WI38 (cell line): ENCODE measurements around the gene FBN2.
"Not testable (repeated sequence)": the region's sequence is repeated elsewhere in the genome, so short reads cannot be mapped to it uniquely, and the experiment has no call there.

Experiments
- H3K4me3 ChIP-seq: 2 replicates; pipeline ENCODE4 v1.5.1; 2011; ENCODE audit warnings: low read depth, mild to moderate bottlenecking, control low read depth, low read length
- TF ChIP-seq, protein P1 (sequence below): IDR thresholded peaks from 2 replicates; pipeline ENCODE4 v1.5.1; 2012; ENCODE audit warnings: low read depth, mild to moderate bottlenecking, control low read depth, low read length

FBN2 gene

DNA sequence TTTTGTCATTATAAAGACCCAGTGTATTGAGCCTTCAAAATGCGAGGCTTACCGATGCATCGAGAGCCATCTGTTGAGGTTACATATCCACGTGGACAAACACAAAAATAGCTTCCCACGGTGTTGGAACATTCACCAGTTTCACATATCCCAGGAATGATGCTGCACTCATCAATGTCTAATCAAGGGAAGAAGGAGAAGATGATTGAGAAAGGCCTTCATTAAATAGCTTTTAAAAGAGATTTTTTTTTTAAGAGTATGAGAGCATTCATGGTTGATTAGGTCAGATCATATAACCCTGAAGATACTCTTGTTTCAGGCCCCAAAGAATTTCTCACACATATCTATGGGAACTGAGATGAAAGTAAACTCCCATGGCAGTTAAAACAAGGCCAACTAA lies 129.4 kb downstream of the FBN2 start:
- no peak overlapping the region for H3K4me3 ChIP-seq
- TF ChIP-seq, protein P1, sequence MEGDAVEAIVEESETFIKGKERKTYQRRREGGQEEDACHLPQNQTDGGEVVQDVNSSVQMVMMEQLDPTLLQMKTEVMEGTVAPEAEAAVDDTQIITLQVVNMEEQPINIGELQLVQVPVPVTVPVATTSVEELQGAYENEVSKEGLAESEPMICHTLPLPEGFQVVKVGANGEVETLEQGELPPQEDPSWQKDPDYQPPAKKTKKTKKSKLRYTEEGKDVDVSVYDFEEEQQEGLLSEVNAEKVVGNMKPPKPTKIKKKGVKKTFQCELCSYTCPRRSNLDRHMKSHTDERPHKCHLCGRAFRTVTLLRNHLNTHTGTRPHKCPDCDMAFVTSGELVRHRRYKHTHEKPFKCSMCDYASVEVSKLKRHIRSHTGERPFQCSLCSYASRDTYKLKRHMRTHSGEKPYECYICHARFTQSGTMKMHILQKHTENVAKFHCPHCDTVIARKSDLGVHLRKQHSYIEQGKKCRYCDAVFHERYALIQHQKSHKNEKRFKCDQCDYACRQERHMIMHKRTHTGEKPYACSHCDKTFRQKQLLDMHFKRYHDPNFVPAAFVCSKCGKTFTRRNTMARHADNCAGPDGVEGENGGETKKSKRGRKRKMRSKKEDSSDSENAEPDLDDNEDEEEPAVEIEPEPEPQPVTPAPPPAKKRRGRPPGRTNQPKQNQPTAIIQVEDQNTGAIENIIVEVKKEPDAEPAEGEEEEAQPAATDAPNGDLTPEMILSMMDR, result no peak

DNA sequence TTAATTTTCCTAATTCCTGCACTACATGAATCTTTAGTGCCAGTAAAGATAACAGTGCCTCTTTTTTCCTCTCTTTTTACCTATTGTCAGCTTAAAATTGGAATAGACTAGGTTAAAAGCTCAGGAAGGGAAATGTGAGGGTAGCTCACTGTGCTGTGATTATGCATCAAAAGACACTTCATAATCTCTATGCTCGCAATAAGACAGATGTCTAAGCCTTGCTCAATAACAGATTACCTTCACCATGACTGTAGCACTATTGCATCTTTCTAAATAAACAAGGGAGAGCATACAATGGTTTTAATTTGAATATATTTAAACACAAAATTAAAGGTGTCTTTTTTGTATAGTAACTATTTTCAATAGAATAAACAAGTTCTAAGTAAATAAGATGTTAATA lies 130.1 kb downstream of the FBN2 start:
- TF ChIP-seq, protein P1, result no peak
- no peak overlapping the region for H3K4me3 ChIP-seq

DNA sequence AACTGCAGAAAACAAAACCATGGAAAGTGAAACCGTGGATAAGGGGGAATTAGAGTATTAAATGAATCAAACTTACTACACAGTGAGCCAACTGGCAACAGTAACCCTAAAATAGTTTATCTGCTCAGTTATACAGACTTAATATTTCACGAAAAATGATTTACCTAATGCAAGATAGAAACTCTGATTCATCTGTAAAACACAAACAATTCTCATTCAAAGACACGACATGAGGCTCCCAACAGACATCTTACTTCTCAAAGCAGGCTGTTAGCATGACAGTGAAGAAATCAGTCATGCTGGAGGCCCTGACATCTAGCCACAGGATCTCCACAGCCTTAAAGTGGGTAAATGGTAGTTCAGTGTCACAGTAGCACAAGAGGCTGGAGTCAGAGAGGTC lies 131.2 kb downstream of the FBN2 start:
- TF ChIP-seq, protein P1, result no peak
- no peak overlapping the region for H3K4me3 ChIP-seq

DNA sequence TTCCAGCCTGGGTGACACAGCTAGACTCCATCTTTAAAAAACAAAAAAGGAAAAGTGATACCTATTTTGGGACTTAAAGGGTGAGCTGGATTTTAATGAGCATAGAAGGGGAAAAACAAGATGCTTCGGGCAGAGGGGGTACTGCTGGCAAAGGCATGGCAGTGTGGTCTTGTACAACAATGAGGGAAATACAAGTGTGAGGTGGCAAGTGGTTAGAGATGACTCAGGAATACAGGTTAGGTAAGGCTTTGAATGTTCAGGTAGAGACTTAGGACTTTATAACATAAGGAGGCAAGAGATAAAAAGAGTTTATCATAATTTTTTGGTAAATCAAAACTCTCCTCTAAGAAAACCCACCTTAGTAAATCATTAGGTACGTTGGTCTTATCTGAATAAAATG lies 132.9 kb downstream of the FBN2 start:
- TF ChIP-seq, protein P1, result no peak
- no peak overlapping the region for H3K4me3 ChIP-seq

DNA sequence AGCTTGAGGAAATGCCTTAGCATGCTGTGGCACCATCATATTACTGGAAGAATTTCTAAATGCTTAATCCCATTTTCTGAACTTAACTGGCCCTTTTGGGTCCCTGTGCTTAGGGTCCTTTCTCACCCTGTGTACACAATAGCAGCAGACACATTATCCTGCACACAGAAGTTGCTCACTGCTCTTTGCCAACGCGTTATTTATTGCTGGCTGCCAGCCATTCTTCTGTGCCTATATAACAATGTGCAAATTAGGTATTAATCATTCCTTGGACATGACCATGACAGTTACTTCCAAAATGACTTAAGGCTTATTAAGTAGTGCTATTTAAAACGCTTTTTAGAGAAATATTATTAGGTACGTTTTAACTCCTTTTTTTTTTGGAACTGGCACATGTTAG lies 134.7 kb downstream of the FBN2 start:
- no peak overlapping the region for H3K4me3 ChIP-seq
- TF ChIP-seq, protein P1, result no peak

DNA sequence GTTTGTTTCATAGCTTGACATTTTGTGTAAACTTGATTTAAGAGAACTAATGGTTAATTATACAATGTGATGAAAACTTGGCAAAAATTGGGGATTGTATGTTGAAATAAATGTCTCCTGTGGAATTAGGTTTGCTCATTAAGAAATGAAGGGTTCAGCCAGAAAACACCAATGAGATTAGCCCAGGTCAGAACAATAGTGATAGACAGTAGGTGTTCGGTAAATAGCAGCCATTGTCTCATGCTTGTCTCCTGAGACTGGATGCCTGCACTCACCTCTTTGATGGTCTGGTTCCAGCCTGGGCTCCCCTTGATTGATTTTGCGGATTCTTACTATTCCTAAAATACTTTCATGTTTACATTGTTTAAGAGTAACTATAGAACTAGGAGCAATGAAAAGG lies 135.5 kb downstream of the FBN2 start:
- no peak overlapping the region for H3K4me3 ChIP-seq
- TF ChIP-seq, protein P1, result no peak

DNA sequence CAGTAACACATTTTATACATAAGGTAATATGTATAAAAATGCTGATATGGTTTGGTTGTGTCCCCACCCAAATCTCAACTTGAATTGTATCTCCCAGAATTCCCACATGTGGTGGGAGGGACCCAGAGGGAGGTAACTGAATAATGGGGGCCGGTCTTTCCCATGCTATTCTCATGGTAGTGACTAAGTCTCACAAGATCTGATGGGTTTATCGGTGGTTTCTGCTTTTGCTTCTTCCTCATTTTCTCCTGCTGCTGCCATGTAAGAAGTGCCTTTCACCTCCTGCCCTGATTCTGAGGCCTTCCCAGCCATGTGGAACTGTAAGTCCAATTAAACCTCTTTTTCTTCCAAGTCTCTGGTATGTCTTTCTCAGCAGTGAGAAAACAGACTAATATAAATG lies 137.3 kb downstream of the FBN2 start:
- not testable (repeated sequence) for H3K4me3 ChIP-seq

DNA sequence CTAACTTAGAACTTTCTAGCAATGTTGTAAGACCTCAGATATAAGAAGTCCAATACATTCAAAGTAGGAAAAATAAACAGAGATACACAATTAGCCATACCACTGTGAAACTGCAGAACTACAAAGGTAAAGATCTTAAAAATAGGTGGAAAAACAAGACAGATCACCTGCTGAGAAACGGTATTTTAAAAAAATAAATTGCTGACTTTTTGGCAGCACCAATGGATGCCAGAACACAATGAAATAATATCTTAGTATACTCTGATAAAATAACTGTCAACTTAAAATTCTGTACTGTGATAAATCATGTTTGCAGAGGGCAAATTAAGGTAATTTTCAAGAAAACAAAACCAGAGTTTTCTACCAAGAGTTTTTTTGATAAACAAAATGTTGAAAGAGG lies 138.9 kb downstream of the FBN2 start:
- TF ChIP-seq, protein P1, result no peak

More for the DNA sequence above, 138.9 kb downstream of the FBN2 start:
- H3K4me3 ChIP-seq, result no peak overlapping the region
